HG03196 (cell line): ENCODE measurements around the gene ZBTB46.

ENCODE experiments used
- ATAC-seq: cut with Tn5 transposase; IDR thresholded peaks from one replicate; pipeline ENCODE4 v1.9.1; 2021; ENCODE audit not compliant: unreplicated experiment

ZBTB46 gene

DNA sequence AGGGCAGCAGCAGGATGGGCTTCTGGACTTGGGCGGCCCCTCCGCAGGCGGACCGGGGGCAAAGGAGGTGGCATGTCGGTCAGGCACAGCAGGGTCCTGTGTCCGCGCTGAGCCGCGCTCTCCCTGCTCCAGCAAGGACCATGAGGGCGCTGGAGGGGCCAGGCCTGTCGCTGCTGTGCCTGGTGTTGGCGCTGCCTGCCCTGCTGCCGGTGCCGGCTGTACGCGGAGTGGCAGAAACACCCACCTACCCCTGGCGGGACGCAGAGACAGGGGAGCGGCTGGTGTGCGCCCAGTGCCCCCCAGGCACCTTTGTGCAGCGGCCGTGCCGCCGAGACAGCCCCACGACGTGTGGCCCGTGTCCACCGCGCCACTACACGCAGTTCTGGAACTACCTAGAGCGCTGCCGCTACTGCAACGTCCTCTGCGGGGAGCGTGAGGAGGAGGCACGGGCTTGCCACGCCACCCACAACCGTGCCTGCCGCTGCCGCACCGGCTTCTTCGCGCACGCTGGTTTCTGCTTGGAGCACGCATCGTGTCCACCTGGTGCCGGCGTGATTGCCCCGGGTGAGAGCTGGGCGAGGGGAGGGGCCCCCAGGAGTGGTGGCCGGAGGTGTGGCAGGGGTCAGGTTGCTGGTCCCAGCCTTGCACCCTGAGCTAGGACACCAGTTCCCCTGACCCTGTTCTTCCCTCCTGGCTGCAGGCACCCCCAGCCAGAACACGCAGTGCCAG is 134.3 kb downstream of the ZBTB46 start, which contains the start of gene TNFRSF6B:
Gene TNFRSF6B, plus strand, starts transcription at position 25 of the 729 bp plus-strand sequence. Its CDS starts 116 bp downstream, at position 141.
- ATAC-seq, result no peak

DNA sequence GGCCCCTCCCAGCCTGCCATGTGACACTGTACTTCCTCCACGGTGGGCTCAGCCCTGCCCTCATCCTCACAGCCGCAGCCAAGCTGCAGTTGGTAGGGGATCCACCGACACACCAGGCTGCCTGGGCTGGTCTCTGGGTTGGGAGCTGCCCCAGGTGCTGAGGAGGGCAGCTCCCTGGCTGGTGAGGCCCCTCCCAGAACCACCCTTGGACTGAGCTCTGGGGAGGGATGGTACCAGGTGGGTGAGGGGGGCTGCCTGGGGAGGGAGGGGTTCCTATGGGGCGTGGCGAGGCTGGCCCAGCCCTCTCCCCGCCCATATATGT is 134.8 kb downstream of the ZBTB46 start:
- no peak for ATAC-seq

- ATAC-seq, result no peak
Observed at GRCh38 chr20:63695424-63696305, 135.4 kb downstream of the ZBTB46 start.

- no peak for ATAC-seq
Observed at GRCh38 chr20:63694584-63695423, 136.3 kb downstream of the ZBTB46 start.

DNA sequence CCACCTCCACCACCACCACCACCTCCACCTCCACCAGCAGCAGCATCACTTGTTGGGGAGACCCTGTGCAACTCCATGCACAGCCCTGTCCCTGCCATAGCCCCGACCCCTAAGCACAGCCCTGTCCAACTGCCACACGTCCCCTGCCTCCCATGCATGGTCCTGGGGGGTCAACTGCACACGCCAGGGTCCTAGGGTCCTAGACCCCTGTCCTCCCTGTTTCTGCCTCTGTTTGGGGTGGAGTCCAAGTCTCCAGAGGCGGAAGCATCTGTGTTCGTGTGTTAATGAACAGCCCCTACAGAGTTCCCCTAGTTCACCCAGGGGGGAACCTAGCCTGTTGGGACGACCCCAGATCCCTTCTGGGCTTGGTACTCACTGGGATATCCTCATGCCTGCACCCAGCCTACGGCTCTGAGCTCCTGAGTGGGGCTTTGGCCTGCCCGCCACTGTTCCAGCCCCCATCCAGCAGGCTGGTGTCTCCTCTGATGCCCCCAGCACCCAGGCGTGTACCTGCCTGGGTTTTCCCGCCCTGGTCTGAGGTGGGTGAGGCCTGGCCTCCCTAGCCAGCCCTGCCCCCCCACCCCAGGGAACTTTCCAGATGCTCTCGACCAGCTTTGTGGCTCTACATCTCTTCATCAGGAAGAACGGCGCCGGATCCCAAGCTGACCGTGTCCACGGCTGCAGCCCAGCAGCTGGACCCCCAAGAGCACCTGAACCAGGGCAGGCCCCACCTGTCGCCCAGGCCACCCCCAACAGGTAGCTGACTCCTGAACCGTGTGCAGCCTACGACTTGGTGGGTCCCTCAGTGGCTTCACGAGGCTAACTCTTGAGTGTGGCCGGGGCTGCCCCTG is 137.1 kb downstream of the ZBTB46 start:
- ATAC-seq, result no peak
